Panc1 (cell line): ENCODE data around the gene SGSH.

Source experiments
- POLR2AphosphoS5 ChIP-seq: IDR thresholded peaks from 2 replicates; pipeline ENCODE4 v1.6.1; 2012; ENCODE audit warnings: mild to moderate bottlenecking, low read depth, low read length, moderate library complexity
- TF ChIP-seq, protein P1 (sequence below): fragments of 450-650 bp; IDR thresholded peaks from 2 replicates; pipeline ENCODE4 v1.5.1; 2017; ENCODE audit warnings: mild to moderate bottlenecking

DNA sequence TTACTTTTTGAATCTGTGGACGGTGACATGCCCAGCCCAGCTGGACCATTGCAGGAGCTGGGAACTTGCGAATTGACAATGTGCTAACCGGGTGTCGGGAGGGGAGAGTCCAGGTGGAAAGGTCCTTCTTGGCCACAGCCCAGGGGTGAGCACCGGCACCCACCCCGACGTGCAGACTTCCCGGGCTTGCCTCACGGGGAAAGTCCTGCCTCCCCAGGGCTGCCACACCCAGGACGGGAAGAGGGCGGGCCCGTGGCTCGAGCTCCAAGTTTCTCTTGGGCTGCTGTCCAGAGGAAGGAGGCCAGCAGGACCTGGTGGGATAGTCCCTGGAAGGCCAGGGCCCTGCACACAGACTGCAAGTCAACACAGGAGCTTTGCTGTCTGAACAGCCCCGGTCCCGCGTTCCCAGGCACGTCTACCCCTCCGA lies 32.6 kb downstream of the SGSH start:
- TF ChIP-seq, protein P1, sequence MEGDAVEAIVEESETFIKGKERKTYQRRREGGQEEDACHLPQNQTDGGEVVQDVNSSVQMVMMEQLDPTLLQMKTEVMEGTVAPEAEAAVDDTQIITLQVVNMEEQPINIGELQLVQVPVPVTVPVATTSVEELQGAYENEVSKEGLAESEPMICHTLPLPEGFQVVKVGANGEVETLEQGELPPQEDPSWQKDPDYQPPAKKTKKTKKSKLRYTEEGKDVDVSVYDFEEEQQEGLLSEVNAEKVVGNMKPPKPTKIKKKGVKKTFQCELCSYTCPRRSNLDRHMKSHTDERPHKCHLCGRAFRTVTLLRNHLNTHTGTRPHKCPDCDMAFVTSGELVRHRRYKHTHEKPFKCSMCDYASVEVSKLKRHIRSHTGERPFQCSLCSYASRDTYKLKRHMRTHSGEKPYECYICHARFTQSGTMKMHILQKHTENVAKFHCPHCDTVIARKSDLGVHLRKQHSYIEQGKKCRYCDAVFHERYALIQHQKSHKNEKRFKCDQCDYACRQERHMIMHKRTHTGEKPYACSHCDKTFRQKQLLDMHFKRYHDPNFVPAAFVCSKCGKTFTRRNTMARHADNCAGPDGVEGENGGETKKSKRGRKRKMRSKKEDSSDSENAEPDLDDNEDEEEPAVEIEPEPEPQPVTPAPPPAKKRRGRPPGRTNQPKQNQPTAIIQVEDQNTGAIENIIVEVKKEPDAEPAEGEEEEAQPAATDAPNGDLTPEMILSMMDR = no peak
- no peak for TF ChIP-seq POLR2AphosphoS5
